HG03097 (cell line): Measurements from ENCODE around the gene USHBP1.

ENCODE experiments used
- ATAC-seq: cut with Tn5 transposase; IDR thresholded peaks from one replicate; pipeline ENCODE4 v1.9.1; 2021; ENCODE audit not compliant: unreplicated experiment, low FRiP score

Gene USHBP1, protein sequence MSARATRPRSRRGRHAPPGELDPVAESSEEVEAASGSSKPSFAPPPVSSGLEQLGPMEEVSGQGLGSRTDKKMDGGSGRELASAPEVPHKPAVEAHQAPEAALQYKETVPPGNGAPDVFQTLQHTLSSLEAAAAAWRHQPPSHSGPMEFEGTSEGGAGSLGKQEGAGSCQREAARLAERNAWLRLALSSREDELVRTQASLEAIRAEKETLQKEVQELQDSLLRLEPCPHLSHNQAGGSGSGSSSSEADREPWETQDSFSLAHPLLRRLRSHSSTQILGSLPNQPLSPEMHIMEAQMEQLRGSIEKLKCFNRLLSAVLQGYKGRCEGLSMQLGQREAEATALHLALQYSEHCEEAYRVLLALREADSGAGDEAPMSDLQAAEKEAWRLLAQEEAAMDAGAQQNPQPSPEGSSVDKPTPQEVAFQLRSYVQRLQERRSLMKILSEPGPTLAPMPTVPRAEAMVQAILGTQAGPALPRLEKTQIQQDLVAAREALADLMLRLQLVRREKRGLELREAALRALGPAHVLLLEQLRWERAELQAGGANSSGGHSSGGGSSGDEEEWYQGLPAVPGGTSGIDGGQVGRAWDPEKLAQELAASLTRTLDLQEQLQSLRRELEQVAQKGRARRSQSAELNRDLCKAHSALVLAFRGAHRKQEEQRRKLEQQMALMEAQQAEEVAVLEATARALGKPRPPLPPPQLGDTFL

GRCh38 chr19:17264641-17264979 lies at the start of gene USHBP1:
USHBP1 (minus strand) TSS chr19:17264745; CDS start chr19:17264299, 446 bp downstream.
- no peak for ATAC-seq

DNA sequence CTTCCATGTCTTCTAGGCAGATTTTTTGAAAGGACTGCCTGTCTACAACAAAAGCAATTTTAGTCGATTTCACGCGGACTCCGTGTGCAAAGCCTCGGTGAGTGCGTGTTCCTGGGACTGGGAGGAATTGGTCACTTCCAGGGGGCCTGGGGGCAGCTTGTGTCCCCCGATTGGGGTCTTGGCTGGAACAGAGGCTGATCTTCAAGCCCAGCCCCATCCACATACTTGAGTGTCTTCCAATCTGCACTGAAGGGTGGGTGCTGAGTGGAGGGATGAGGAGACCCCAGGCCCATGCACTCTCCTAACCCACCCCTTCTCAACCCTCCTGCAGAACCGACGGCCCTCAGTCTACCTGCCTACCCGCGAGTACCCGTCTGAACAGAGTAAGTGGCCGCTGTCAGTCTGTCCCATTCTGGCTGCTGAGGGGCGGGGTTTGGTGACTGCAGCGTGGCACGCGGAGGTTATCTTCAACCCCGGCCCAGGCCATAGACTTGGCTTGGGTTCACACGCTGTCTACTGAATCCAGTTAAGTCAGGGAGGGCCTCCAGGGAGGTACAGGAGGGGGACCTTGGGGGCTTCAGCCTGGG lies 49.6 kb upstream of the USHBP1 start:
- no peak for ATAC-seq

DNA sequence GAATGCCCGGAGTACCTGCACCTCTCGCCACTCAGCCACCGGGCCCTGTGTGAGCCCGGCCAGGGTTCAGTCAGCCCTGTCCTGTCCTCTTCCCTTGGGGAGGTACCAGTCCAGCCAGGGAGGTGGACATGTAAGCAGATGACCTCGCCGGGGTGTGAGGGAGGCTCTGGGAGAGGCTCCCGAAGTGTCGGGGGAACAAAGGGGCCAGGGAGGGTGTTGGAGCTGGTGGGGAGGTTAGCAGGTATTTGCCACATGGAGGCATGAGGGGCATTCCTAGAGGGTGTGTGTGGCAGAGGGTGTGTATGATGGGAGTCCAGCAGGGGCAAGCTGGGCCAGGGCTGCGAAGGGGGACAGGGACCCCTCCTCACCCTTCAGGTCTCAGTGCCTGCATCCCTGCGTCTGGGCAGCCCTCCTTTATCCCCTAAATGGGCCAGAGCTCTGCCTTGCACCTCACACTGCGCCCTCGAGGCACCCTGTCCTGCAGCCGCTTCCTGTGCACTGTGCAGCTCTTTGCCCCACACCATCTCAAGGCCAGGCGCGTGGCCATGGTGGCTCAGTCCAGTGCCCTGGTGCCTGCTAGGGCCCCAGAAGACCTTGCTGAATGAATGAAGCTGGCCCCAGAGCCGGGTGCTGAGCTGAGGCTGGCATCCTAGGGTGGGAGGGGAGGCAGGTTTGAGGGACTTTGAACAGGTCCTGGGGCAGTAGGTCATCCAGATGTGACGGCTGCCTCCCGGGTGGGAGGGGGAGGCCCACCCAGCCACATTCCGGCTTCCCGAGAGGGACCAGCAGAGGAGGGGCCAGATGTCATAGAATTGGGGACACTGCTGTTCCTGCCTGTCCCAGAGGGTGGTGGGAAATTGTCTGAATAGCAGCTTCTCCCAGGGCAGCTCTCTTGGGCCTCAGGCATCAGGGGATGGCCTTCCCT lies 47.9 kb upstream of the USHBP1 start:
- ATAC-seq, result no peak

DNA sequence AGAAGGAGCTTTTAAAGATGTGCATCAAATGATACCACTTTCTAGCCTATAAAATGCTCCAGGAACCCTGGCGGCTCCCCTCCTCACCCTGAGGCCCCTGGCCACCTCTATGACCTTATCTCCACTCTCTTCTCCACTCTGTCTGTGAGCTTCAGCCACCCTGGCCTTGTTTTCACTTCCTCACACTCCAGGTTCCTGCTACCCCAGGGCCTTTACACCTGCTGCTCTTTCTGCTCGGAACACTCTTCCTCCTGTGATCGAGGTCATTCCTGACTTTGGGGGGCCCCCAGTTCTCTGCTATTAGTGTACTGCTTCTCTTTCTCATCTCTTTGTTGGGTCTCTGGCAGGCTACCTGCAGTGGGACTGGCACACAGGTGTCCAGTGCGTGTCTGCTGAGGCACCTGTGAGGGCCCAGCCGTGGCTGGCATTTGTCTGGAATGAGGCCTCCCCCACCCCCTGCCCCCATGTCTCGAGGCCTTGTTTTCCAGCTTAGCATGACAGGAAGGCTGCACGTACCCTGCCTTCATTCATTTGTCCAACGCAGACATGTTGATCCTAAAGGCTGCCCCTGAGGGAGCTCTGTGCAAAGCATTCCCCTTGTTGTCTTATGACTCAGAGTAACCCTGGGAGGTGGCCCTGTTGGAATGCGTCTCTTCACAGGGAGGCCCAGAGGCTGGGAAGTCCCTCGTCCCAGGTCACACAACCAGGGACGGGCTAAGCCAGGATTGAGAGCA lies 47.1 kb upstream of the USHBP1 start:
- no peak for ATAC-seq

GRCh38 chr19:17309965-17310461 lies 45.5 kb upstream of the USHBP1 start:
- no peak for ATAC-seq

DNA sequence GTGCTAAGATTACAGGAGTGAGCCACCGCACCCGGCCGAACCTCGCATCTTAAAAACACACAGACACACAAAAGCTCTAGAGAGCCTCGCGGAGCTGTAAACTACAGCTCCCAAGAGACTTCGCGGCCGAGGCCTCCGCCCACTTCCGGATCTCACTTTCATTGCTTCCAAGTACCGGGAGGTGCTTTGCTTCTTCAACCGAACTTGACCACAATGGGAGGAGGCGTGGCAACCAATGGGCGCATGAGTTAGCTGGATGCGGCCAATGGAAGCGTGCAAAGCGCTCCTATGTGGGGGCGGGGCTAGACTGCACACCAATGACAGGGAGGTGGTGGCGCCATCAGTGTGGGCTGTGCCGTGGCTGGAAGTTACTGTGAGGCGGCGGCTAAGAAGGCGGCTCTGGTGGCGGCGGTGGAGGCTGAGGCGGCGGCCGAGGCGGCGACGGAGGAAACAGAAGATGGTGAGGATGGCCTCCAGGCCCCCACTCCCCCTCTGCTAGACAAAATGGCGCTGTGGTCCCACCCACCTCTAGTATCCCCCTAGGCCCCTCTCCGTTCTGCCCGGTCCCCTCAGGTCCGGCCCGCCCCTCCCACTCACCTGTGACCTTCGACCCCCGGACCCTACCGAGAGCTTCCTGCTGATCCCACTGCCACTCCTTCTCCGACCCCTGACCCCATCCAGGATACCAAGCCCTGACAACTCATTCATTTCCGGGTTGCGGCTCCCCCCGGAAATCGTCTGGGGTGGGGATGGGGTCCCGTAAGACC lies 44.8 kb upstream of the USHBP1 start, which contains the start of gene DDA1:
Gene DDA1 (plus strand): TSS at position 366 of the 767 bp plus-strand sequence. CDS start 92 bp downstream, at position 458.
- peak; percentile 40 for ATAC-seq

GRCh38 chr19:17307876-17308377 lies 43.4 kb upstream of the USHBP1 start:
- no peak for ATAC-seq

GRCh38 chr19:17306285-17306714 lies 41.8 kb upstream of the USHBP1 start:
- ATAC-seq, result no peak

DNA sequence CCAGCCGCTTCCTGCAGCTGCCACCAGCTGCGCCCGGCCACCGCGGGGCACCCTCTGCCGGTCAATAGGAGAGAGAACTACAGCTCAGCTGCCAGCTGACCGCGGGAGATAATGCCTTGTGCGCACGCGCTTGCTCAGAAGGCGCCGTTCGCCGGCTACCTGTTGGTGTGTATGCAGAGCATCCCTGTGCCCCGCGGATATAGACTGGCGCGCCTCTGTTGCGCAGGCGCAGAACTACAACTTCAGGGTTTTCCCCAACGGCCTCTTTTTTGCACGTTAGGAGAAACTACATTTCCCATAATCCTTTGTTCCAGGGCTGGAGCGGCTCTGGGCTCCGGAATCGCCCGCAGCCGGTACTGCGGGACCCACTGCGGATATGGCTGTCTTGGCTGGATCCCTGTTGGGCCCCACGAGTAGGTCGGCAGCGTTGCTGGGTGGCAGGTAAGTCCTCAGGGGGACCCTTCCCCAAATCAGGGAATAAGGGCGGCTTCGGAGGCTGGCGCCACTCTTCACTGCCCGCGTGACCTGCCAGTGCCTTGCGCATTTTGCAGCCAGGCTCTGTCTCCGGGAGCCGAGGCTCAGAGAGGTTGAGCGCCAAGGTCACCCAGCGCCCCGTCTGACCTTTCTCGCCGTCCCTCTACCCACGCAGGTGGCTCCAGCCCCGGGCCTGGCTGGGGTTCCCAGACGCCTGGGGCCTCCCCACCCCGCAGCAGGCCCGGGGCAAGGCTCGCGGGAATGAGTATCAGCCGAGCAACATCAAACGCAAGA lies 41.2 kb upstream of the USHBP1 start, which contains the start of gene MRPL34:
Gene MRPL34 (plus strand): TSS at position 356 of the 768 bp plus-strand sequence. CDS start 21 bp downstream, at position 377.
- ATAC-seq, result peak; percentile 79

GRCh38 chr19:17305216-17305516 lies 40.6 kb upstream of the USHBP1 start:
- ATAC-seq, result no peak

DNA sequence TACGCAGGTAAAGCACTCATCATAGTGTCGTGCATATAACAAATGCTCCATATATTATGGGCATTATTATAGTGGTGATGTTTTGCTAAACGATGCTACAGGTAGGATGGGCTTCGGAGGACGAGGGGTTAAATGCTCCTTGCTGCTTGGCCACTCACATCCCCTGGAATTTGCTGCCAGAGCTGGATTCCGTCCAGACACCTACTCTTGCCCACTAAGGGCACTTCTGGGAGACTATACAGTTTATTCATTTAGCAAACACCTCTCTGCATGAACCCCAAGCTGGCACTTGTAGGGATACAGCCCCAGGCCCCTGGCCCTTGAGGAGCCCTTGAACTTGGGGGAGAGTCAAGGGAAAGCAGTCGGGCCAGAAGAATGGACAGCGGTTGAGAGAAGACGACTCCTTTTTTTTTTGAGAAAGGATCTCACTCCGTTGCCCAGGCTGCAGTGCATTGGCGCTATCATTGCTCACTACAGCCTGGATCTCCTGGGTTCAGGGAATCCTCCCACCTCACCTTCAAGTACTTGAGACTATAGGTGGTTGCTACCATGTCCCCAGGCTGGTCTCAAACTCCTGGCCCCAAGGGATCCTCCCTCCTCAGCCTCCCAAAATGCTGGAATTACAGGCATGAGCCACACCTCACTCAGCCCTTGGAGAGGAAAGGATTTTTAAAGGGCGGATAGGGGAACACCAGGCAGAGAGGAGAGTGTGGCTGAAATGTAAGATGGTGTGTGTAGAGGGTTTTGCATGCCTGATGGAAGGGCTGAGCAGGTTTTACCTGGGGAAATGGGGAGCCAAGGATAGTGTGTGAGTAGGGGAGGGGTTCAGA lies 40.1 kb upstream of the USHBP1 start:
- ATAC-seq, result no peak

- ATAC-seq, result no peak
Measured at GRCh38 chr19:17303940-17304267, 39.4 kb upstream of the USHBP1 start.

GRCh38 chr19:17303167-17303939 lies 38.8 kb upstream of the USHBP1 start, which contains the start of gene ABHD8:
ABHD8 (minus strand) TSS chr19:17303425; CDS start chr19:17301616, 1,809 bp downstream.
- peak; percentile 50 for ATAC-seq

DNA sequence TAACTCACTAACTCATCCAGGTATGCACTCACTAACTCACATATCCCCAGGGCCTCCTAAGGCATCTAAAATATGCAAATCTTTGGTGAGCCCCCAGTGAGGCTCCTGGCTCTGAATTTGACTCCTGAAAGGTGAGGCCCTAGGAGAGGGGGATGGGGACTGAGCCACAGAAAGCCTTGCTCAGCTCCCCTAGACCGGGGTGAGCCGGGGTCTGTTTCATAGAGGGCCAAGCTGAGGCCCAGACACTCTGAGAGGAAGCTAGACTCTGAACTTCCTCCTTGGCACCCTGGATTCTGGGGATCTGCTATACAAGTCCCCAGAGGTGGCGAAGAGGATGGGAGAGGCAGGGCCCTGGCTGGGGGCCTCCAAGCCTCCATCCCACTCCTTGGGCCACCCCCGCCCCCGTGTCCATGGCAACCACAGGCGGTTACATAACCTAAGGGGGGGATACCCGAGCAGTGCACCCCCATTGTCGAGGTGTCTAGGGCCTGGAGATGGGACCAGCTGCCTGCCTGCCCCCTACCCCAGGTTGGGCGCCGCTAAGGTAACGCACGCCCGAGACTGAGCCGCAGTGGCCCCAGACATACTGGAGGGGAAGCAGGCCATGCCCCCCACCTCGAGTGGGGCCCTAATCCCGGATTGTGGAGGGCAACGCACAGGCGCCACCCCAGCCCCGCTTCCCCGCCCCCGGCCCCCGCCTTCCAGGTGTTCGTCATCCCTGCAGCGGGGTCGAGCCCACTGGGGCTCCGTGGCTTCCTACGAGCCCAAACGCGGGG lies 38.0 kb upstream of the USHBP1 start:
- ATAC-seq, result no peak

DNA sequence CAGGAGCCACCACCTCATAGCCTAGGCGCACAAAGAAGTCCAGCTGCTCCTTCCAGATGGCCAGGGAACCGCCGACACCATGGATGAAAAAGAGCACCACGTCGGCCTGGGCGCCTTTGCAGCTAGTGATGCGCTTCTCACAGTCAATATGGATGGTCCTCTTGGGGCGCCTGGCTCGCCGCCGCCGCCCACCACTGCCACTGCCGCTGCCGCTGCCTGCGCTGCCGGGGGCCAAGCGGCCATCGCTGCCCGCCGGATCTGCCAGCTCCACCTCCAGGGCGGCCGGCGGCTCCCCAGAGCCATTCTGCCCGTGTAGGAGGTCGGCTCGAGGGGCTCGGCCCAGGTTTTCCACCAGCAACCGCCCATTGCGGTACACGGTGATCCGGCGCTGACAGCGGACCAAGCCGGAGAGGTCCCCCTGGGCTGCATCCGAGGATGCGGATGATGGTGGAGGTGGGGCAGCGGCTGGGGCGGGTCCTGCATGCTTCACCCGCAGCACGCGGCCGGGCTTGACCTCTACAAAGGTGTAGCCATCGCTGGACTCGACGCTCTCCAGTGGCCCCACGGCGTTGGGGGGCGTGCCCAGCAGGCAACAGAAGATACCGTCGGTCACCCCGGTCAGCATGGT lies 36.6 kb upstream of the USHBP1 start:
- no peak for ATAC-seq
